Body of pancreas (tissue), 4 donors: ENCODE measurements around the gene GGT1.

ENCODE experiments used
- CTCF ChIP-seq, 7 experiments: fragments of 450-650 bp in 4 of 7; fragments of 200-600 bp in 3 of 7; sonication (generic) in 3 of 7; IDR thresholded peaks; one replicate each; pipeline ENCODE4 v1.5.1; 2016 to 2019; ENCODE audit warnings: antibody characterized with exemption in 7 of 7
- POLR2A ChIP-seq, 3 donors: fragments of 450-650 bp; IDR thresholded peaks; one replicate each; pipeline ENCODE4 v1.6.1; 2016; ENCODE audit warnings: antibody characterized with exemption in 3 of 3, mild to moderate bottlenecking in 2 of 3

DNA sequence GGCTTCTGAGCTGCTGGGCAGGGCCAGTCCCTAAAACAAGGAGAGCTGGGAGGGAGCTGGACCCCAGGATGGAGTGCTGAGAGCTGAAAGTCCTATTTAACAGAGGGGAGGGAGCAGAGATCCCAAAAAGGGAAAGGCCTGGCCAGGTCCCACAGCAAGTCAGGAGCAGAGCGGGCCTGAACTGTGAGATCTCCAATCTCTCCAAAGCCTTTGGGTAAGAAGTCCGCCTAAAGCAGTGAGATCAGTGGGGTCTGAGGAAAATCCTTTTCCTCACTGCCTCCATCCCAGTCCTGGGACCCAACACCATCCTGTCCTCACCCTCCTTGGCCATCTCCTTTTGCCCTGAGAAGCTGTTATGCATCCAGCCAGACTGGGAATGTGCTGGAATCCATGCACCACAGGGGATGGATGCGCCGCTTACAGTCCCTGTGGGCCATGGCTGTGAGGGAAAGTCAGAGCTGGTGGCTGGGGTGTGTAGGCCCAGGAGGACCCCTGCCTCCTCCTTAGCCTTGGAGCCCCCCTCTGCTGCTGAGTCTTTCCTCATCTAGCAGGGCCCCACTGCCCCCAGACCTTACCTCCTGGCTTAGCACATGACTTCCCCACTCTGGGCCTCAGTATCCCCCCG, 18.7 kb upstream of the GGT1 start:
- TF ChIP-seq POLR2A (IDR thresholded peaks at IDR 0.05) (no peak), CTCF (IDR thresholded peaks at IDR 0.05) (no peak)
